Upper lobe of right lung (tissue), 1 donor: ENCODE measurements around the gene SLC29A3. TPM values are rescaled to one million over a fixed set of nuclear protein-coding genes. Genes with fewer than 3 reads are reported as not detected.

ENCODE experiments used
- ATAC-seq: fragments of 200-7000 bp; cut with Tn5 transposase; one replicate; pipeline ENCODE4 v1.9.1; 2020; ENCODE audit warnings: mild to moderate bottlenecking, moderate library complexity
- DNase-seq: peaks from one replicate; pipeline ENCODE4 v3.0.0-alpha.2; 2020
- H3K27ac ChIP-seq: fragments of 200-600 bp; one replicate; pipeline ENCODE4 v1.8.0; 2022
- H3K27me3 ChIP-seq: fragments of 200-600 bp; one replicate; pipeline ENCODE4 v1.8.0; 2022; ENCODE audit warnings: mild to moderate bottlenecking
- H3K36me3 ChIP-seq: fragments of 200-600 bp; one replicate; pipeline ENCODE4 v1.8.0; 2022
- H3K4me1 ChIP-seq: fragments of 200-600 bp; one replicate; pipeline ENCODE4 v1.8.0; 2022
- H3K4me3 ChIP-seq: fragments of 200-600 bp; one replicate; pipeline ENCODE4 v1.8.0; 2022; ENCODE audit warnings: mild to moderate bottlenecking
- H3K9me3 ChIP-seq: fragments of 200-600 bp; one replicate; pipeline ENCODE4 v1.8.0; 2022
- CTCF ChIP-seq: fragments of 200-600 bp; IDR thresholded peaks from one replicate; pipeline ENCODE4 v1.8.0; 2022; ENCODE audit warnings: antibody characterized with exemption
- intact Hi-C: fragments of 100-400 bp; cut with DNase I; formaldehyde crosslinking; loops from one replicate; pipeline ENCODE4 v1.11.0; 2022
- total RNA-seq: library from RNA; stranded (reverse); fragmentation: NEBNext Ultra II Directional; extraction: Animal tissue kit (Norgen Biotek cat#: 25700); gene quantifications from one replicate; pipeline ENCODE4 v1.2.1, GENCODE V29; 2021
- donor health status: DM: no; HTN: yes; CAD: no; lungs with severe emphysema.

SLC29A3 gene
- total RNA-seq, 1 donor from 2014 or later: 14.8 TPM

GRCh38 chr10:71277914-71278665, 41.0 kb upstream of the SLC29A3 start:
- no peak for DNase-seq
- intact Hi-C loops: no loop called here

GRCh38 chr10:71278691-71279588, 40.1 kb upstream of the SLC29A3 start:
- no peak for TF ChIP-seq CTCF
- H3K36me3 ChIP-seq: no peaks in the 10 kb centered on the region
- H3K27ac ChIP-seq: no peak overlapping the region

More at GRCh38 chr10:71277914-71278665, 41.0 kb upstream of the SLC29A3 start:
- no peaks in the 10 kb centered on the region for H3K27me3 ChIP-seq
- H3K4me3 ChIP-seq: no peak overlapping the region
- no peaks in the 10 kb centered on the region for H3K36me3 ChIP-seq
- no peak overlapping the region for H3K27ac ChIP-seq
- no peaks in the 10 kb centered on the region for H3K4me1 ChIP-seq
- H3K9me3 ChIP-seq: no peaks in the 10 kb centered on the region
- TF ChIP-seq CTCF: no peak
- ATAC-seq: no peak

GRCh38 chr10:71279590-71280170, 39.4 kb upstream of the SLC29A3 start:
- ATAC-seq (no peak), DNase-seq (no peak)
- intact Hi-C loops: loop anchor here (10.0 kb wide), 1 partner anchor 355 kb away; no protein-coding TSS in a partner anchor
- no peaks in the 10 kb centered on the region for H3K4me1 ChIP-seq
- H3K27me3 ChIP-seq: no peaks in the 10 kb centered on the region
- no peaks in the 10 kb centered on the region for H3K36me3 ChIP-seq
- TF ChIP-seq CTCF: no peak
- no peak overlapping the region for H3K27ac ChIP-seq
- no peak overlapping the region for H3K4me3 ChIP-seq
- H3K9me3 ChIP-seq: no peaks in the 10 kb centered on the region

More at GRCh38 chr10:71278691-71279588, 40.1 kb upstream of the SLC29A3 start:
- ATAC-seq (no peak), DNase-seq (no peak)
- Histone ChIP-seq H3K4me3 (no peak overlapping the region), H3K4me1 (no peaks in the 10 kb centered on the region), H3K27me3 (no peaks in the 10 kb centered on the region), H3K9me3 (no peaks in the 10 kb centered on the region)
- intact Hi-C loops: no loop called here

GRCh38 chr10:71280216-71280615, 38.8 kb upstream of the SLC29A3 start:
- no peak for TF ChIP-seq CTCF

GRCh38 chr10:71280825-71281224, 38.2 kb upstream of the SLC29A3 start:
- intact Hi-C loops: loop anchor here (10.0 kb wide), 1 partner anchor 356 kb away; no protein-coding TSS in a partner anchor
- no peak for TF ChIP-seq CTCF
- ATAC-seq (no peak), DNase-seq (no peak)
- no peaks in the 10 kb centered on the region for H3K4me1 ChIP-seq
- no peak overlapping the region for H3K4me3 ChIP-seq
- H3K9me3 ChIP-seq: no peaks in the 10 kb centered on the region
- no peaks in the 10 kb centered on the region for H3K36me3 ChIP-seq
- H3K27ac ChIP-seq: no peak overlapping the region
- H3K27me3 ChIP-seq: no peaks in the 10 kb centered on the region

More at GRCh38 chr10:71280216-71280615, 38.8 kb upstream of the SLC29A3 start:
- DNase-seq (no peak), ATAC-seq (no peak)
- no peak overlapping the region for H3K27ac ChIP-seq
- H3K4me3 ChIP-seq: no peak overlapping the region
- intact Hi-C loops: loop anchor here (10.0 kb wide), 1 partner anchor 355 kb away; no protein-coding TSS in a partner anchor
- no peaks in the 10 kb centered on the region for H3K9me3 ChIP-seq
- H3K36me3 ChIP-seq: no peaks in the 10 kb centered on the region
- no peaks in the 10 kb centered on the region for H3K4me1 ChIP-seq
- H3K27me3 ChIP-seq: no peaks in the 10 kb centered on the region
